Measurements from ENCODE around the gene NCK2.
A peak's percentile ranks its signal among the peaks of the same experiment; 100 is the strongest.

NCK2 gene

GRCh38 chr2:105907184-105907583, 162.5 kb downstream of the NCK2 start:
- Histone ChIP-seq H3K27me3 (ENCODE audit: control insufficient read depth, insufficient read depth, low read length) (no peaks in the 10 kb centered on the region), H3K9ac (no peak overlapping the region), H3K4me2 (ENCODE audit: low read length) (no peak overlapping the region), H3K4me3 (ENCODE audit: low read depth, low read length) (no peak overlapping the region), H3K79me2 (no peaks in the 10 kb centered on the region), H3K36me3 (ENCODE audit: control insufficient read depth, insufficient read depth, low read length) (no peaks in the 10 kb centered on the region), H3K4me1 (no peaks in the 10 kb centered on the region), H3K9me3 (ENCODE audit: control insufficient read depth, low read length) (no peaks in the 10 kb centered on the region), H2AFZ (no peak overlapping the region), H3K27ac (no peak overlapping the region)
- no peak for TF ChIP-seq CTCF (IDR thresholded peaks at IDR 0.05)

- peak overlapping the region; percentile 1 for H3K27ac ChIP-seq
- no peaks in the 10 kb centered on the region for H3K27me3 ChIP-seq (ENCODE audit: control insufficient read depth, insufficient read depth, low read length)
- no peak overlapping the region for H3K4me2 ChIP-seq (ENCODE audit: low read length)
- TF ChIP-seq CTCF (IDR thresholded peaks at IDR 0.05): no peak
- no peak overlapping the region for H2AFZ ChIP-seq
- no peaks in the 10 kb centered on the region for H3K9me3 ChIP-seq (ENCODE audit: control insufficient read depth, low read length)
- no peak overlapping the region for H3K4me3 ChIP-seq (ENCODE audit: low read depth, low read length)
- H3K4me1 ChIP-seq: no peaks in the 10 kb centered on the region
- H3K79me2 ChIP-seq: no peaks in the 10 kb centered on the region
- no peaks in the 10 kb centered on the region for H3K36me3 ChIP-seq (ENCODE audit: control insufficient read depth, insufficient read depth, low read length)
- H3K9ac ChIP-seq: no peak overlapping the region
Observed at GRCh38 chr2:105909215-105909614, 164.5 kb downstream of the NCK2 start.

DNA sequence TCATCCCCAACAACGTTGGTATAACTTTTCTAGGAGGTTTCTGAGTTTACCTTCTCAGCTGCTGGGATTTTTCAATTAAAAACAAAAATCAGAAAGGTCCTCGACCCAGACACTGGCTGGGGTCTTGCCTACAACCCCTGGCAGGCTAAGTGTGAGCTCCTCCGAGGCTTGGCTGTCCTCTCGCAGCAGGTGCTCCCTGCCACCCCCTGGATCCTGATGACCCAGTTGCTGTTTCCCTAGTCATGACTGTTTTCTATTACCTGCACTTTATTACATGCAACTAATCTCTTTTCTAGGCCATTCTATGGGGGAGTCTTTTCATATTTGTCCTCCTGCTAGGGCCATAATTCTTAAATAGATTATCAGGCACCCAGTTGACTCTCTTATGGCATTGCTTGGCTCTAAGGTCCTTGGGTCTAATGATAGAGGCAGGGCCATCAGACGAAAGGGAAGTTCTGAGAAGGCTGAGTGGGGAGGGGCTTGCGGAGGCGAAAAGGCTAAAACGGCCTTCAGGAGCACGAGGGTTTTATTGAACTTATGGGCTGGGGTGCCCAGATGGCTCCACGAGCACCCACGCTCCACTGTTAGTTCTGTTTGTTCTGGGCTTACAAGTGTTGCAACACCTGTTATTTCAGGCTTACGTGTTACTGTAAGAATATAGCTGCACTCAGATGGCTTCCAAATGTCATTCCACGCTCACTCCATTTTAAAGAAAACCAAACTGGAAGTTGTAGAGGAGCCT, 166.0 kb downstream of the NCK2 start:
- H3K9ac ChIP-seq: no peak overlapping the region
- H3K27ac ChIP-seq: no peak overlapping the region
- H3K27me3 ChIP-seq (ENCODE audit: control insufficient read depth, insufficient read depth, low read length): no peaks in the 10 kb centered on the region
- H3K4me1 ChIP-seq: no peaks in the 10 kb centered on the region
- TF ChIP-seq CTCF (IDR thresholded peaks at IDR 0.05): no peak
- H3K79me2 ChIP-seq: no peaks in the 10 kb centered on the region
- no peak overlapping the region for H2AFZ ChIP-seq
- H3K36me3 ChIP-seq (ENCODE audit: control insufficient read depth, insufficient read depth, low read length): no peaks in the 10 kb centered on the region
- no peak overlapping the region for H3K4me3 ChIP-seq (ENCODE audit: low read depth, low read length)
- no peak overlapping the region for H3K4me2 ChIP-seq (ENCODE audit: low read length)
- H3K9me3 ChIP-seq (ENCODE audit: control insufficient read depth, low read length): peaks cover 2% of the 10 kb centered on the region

GRCh38 chr2:105911425-105911824, 166.7 kb downstream of the NCK2 start:
- H3K36me3 ChIP-seq (ENCODE audit: control insufficient read depth, insufficient read depth, low read length): no peaks in the 10 kb centered on the region
- H3K27me3 ChIP-seq (ENCODE audit: control insufficient read depth, insufficient read depth, low read length): no peaks in the 10 kb centered on the region
- no peaks in the 10 kb centered on the region for H3K79me2 ChIP-seq
- no peak overlapping the region for H2AFZ ChIP-seq
- H3K9ac ChIP-seq: no peak overlapping the region
- peaks cover 2% of the 10 kb centered on the region for H3K9me3 ChIP-seq (ENCODE audit: control insufficient read depth, low read length)
- no peak overlapping the region for H3K4me2 ChIP-seq (ENCODE audit: low read length)
- no peak overlapping the region for H3K27ac ChIP-seq
- H3K4me1 ChIP-seq: no peaks in the 10 kb centered on the region
- TF ChIP-seq CTCF (IDR thresholded peaks at IDR 0.05): no peak
- no peak overlapping the region for H3K4me3 ChIP-seq (ENCODE audit: low read depth, low read length)

- H3K79me2 ChIP-seq: no peaks in the 10 kb centered on the region
- no peak for TF ChIP-seq CTCF (IDR thresholded peaks at IDR 0.05)
- no peak overlapping the region for H3K4me2 ChIP-seq (ENCODE audit: low read length)
- H3K9me3 ChIP-seq (ENCODE audit: control insufficient read depth, low read length): peaks cover 2% of the 10 kb centered on the region
- H2AFZ ChIP-seq: no peak overlapping the region
- H3K9ac ChIP-seq: no peak overlapping the region
- no peak overlapping the region for H3K4me3 ChIP-seq (ENCODE audit: low read depth, low read length)
- H3K36me3 ChIP-seq (ENCODE audit: control insufficient read depth, insufficient read depth, low read length): no peaks in the 10 kb centered on the region
- H3K27me3 ChIP-seq (ENCODE audit: control insufficient read depth, insufficient read depth, low read length): no peaks in the 10 kb centered on the region
- H3K27ac ChIP-seq: no peak overlapping the region
- H3K4me1 ChIP-seq: no peaks in the 10 kb centered on the region
Observed at GRCh38 chr2:105912081-105912480, 167.4 kb downstream of the NCK2 start.
